ENCODE measurements around the gene CHCHD2. TPM values are rescaled to one million over a fixed set of nuclear protein-coding genes. Genes with fewer than 3 reads are reported as not detected.
"Not testable (repeated sequence)": the region's sequence is repeated elsewhere in the genome, so short reads cannot be mapped to it uniquely, and the experiment has no call there.

Gene CHCHD2
- total and polyA plus RNA-seq, 8 donors: 115 to 265 (median 149) TPM

GRCh38 chr7:56121440-56121839 lies 15.2 kb upstream of the CHCHD2 start:
- FAIRE-seq: no peak
- no peaks in the 10 kb centered on the region for H3K36me3 ChIP-seq

GRCh38 chr7:56115852-56116538 lies 9.7 kb upstream of the CHCHD2 start, which contains the start of gene NUPR2:
Gene NUPR2, minus strand, starts transcription at chr7:56116417. Its CDS starts 103 bp downstream, at chr7:56116314.
- DNase-seq: peak in 4 of 6 donors; percentile 21 to 68 (median 51)
- no peaks in the 10 kb centered on the region for H3K27me3 ChIP-seq
- 7 to 10% methylated on average over 56 to 65 of the region's 65 CpGs for WGBS, 2 donors
- intact Hi-C loops (cut with DNase I): no loop called here
- no peaks in the 10 kb centered on the region for H3K4me1 ChIP-seq
- no peak within 1 kb of the TSS for H3K27ac ChIP-seq
- peak within 1 kb of the TSS in 3 of 4 donors; percentile 7 to 36 (median 27) for H3K4me3 ChIP-seq
- H3K9me3 ChIP-seq: no peaks in the 10 kb centered on the region
- H3K36me3 ChIP-seq: no peaks in the 10 kb centered on the region
- ATAC-seq: peak; percentile 76 to 93 (median 90)
- no peak for FAIRE-seq
- no peak for TF ChIP-seq CTCF (IDR thresholded peaks at IDR 0.05)

More at GRCh38 chr7:56121440-56121839, 15.2 kb upstream of the CHCHD2 start:
- ATAC-seq: no peak
- H3K27ac ChIP-seq: no peak overlapping the region
- 77 to 87% methylated on average over 6 of the region's 6 CpGs for WGBS, 2 donors
- no peak for DNase-seq
- H3K27me3 ChIP-seq: no peaks in the 10 kb centered on the region
- no peak overlapping the region for H3K4me3 ChIP-seq
- intact Hi-C loops (cut with DNase I): no loop called here
- no peak for TF ChIP-seq CTCF (IDR thresholded peaks at IDR 0.05)
- H3K9me3 ChIP-seq: no peaks in the 10 kb centered on the region
- no peaks in the 10 kb centered on the region for H3K4me1 ChIP-seq

GRCh38 chr7:56112244-56112643 lies 6.0 kb upstream of the CHCHD2 start:
- H3K4me1 ChIP-seq; DNase-seq; H3K9me3 ChIP-seq; ATAC-seq; H3K4me3 ChIP-seq; H3K36me3 ChIP-seq; FAIRE-seq; intact Hi-C loops (cut with DNase I); H3K27ac ChIP-seq; H3K27me3 ChIP-seq: not testable (repeated sequence)
- WGBS, 2 donors: 89 to 94% methylated on average over 3 of the region's 3 CpGs

GRCh38 chr7:56110611-56111010 lies 4.3 kb upstream of the CHCHD2 start:
- H3K4me3 ChIP-seq: no peak overlapping the region
- H3K27me3 ChIP-seq: no peaks in the 10 kb centered on the region
- no peak for DNase-seq
- ATAC-seq: no peak
- H3K4me1 ChIP-seq: no peaks in the 10 kb centered on the region
- no peaks in the 10 kb centered on the region for H3K9me3 ChIP-seq
- H3K27ac ChIP-seq: no peak overlapping the region
- 63 to 73% methylated on average over 1 of the region's 1 CpG for WGBS, 2 donors
- FAIRE-seq: no peak
- TF ChIP-seq CTCF (IDR thresholded peaks at IDR 0.05): no peak
- intact Hi-C loops (cut with DNase I): no loop called here
- H3K36me3 ChIP-seq: no peaks in the 10 kb centered on the region

DNA sequence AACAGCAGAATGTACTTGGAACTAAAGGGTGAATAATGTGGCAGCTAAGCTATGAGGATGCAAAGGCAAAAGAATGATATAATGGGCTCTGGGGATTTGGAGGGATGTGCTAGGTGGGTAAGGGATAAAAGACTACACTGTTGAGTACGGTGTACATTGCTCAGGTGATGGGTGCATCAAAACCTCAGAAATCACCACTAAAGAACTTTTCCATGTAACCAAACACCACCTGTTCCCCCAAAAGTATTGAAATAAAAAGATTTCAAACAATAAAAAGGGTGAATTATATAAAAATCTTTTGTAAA lies 1.6 kb upstream of the CHCHD2 start:
- ATAC-seq: no peak
- intact Hi-C loops (cut with DNase I): no loop called here
- TF ChIP-seq CTCF (IDR thresholded peaks at IDR 0.05): no peak
- no peak for DNase-seq
- 93 to 94% methylated on average over 1 of the region's 1 CpG for WGBS, 2 donors
- H3K4me3 ChIP-seq: no peak overlapping the region
- H3K4me1 ChIP-seq: peaks cover 0 to 9% (median 0%) of the 10 kb centered on the region in 3 donors
- no peak for FAIRE-seq
- no peaks in the 10 kb centered on the region for H3K27me3 ChIP-seq
- H3K27ac ChIP-seq: no peak overlapping the region
- H3K9me3 ChIP-seq: no peaks in the 10 kb centered on the region
- peaks cover 0 to 14% (median 5%) of the 10 kb centered on the region in 3 donors for H3K36me3 ChIP-seq

Data from pancreas (tissue), 10 donors.